HG03354 (cell line): Measurements from ENCODE around the gene PNMA6F.
A peak's percentile ranks its signal among the peaks of the same experiment; 100 is the strongest.
"Not testable (repeated sequence)": the region's sequence is repeated elsewhere in the genome, so short reads cannot be mapped to it uniquely, and the experiment has no call there.

Experiments used
- ATAC-seq: cut with Tn5 transposase; IDR thresholded peaks from one replicate; pipeline ENCODE4 v1.9.1; 2021; ENCODE audit warnings: mild to moderate bottlenecking; ENCODE audit not compliant: unreplicated experiment, poor library complexity, severe bottlenecking

Gene PNMA6F

DNA sequence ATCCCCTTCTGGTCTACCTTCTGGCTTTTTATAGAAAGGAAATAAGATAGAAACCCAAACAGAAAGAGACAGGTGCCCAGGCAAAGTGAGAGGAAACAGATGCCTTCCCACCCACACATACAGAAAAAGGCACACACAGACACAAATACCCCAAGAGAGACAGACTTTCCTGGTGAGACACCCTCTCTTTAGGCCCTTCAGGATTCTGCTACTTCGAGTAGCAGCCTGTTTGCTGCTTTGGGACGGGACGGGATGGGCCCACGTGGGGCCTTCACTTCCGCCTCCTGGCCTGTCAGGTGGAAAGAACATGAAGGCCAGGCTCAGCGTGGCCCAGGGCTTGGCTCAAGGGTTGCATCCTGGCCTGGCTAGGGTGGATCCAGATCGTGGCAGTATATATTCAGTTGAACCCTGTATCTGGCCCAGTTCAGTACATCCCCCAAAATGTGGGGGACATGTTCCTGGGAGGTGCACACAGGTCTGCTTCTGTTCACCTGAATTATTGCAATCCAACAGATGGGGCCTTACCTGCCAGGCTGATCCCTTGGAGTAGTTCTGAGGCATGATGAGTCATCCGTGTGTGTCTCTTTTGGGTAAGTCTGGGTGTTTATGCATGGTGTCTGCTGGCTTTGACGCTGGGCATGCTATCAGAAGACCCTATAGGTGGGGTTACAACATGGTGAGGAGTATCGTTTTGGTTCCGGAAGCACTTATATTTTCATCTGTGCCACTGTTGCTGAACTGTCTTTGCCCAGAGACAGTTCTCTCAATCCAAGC lies 14.7 kb upstream of the PNMA6F start:
- no peak for ATAC-seq

DNA sequence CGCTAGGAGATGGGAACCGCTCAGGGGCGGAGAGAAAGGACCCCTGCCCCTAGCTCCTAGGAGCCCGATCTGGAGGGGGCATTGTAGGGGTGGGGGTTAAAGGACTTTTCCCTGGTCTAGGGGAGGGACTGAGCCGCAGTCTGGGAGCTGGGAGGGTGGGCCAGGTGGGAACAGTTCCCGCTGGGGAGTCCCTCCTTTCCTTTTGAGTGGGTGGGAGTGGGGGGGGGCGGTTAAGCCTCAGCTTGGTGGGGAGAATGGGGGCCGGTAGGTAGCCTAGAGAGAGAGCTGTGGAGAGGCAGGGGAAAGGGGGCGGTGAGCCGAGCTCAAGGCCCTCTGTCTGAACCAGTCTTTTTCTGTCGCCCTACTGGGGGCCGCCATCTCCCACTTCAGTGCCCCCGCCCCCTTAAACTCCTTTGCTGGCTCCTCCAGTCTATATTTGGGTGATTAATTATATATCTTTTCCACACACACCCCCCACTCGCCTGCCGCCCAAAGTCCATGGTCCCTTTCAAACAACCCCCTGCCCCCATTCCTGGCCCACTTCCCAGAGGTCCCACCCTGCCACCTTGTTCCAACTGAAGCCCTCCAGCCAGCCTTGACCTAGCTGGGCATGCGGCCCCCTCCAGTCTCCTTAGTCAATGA lies 13.2 kb upstream of the PNMA6F start:
- ATAC-seq = no peak

DNA sequence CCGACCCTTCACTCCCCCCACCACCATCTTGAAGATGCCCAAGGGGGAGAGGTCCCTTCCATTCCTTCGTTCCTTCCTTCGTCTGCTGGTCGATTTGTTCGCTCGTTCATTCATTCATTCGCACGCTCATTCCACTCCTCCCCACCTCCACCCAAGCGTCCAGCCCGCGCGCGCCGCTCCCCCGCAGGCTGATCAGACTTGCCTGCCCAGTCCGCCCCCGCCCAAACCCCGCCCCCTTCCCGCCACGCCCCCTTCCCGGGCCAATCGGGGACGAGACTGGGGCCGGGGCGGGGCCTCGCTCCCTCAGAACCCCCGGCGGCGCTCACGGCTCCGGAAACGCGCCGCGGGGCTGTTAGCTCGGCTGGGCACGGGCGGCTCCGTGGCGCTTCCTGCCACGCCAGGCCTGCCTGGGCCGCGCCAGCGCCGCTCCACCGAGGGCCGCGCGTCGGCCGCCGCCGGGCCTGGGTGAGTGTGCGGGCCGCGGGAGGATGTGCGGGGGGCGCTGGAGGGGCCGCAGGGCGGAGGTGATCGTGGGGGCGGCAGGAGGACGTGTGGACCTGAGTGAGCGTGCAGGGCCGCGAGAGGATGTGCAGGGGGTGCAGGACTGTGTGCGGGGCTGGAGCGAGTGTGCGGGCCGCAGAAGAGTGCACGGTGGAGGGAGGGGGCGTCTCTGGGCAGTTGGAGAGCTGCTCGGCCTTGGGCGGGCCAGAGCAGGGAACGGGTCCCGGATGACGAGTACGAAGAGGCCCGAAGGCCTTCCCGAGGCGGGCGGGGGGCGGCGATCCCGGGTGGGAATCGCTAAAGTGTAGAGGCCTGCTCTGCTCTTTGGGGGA lies 12.5 kb upstream of the PNMA6F start, which contains the start of gene ZNF275:
Gene ZNF275, plus strand, starts transcription at position 333 of the 833 bp plus-strand sequence. CDS start 2,527 bp downstream, outside the sequence.
- ATAC-seq = peak; percentile 87

DNA sequence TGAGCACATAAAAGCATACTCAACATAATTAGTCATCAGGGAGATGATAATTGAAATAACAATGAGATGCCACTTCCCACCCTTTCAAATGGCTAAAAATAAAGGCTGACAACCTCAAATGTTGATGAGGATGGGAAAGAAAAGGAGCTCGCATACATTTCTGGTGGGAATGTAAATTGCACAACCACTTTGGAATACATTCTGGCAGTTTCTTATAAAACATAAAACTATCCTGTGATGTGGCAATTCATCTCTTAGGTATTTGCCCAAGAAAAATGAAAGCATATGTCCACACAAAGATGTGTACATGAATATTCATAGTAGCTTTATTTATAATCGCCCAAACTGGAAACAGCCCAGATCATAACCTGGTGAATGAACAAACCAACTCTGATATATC lies 11.7 kb upstream of the PNMA6F start:
- no peak for ATAC-seq

DNA sequence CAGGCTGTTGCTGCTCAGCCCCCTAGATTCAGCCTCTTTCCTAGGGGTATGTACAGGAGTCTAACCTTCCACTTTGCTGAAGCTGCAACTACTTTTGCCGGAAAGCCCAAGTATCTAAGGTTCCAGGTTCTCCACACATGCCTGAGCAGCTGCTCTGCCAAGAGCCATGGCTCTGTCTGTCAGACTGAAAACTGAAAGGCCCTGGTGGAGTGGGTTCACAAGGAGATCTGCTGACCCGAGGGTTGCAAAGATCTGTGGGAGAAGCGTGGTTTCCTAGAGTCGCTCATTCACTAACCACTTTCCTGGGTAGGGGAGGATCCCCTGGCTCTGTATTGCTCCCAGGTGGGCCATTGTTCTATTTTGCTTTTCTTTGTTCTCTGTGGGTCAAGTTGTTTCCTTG lies 6.0 kb upstream of the PNMA6F start:
- no peak for ATAC-seq

DNA sequence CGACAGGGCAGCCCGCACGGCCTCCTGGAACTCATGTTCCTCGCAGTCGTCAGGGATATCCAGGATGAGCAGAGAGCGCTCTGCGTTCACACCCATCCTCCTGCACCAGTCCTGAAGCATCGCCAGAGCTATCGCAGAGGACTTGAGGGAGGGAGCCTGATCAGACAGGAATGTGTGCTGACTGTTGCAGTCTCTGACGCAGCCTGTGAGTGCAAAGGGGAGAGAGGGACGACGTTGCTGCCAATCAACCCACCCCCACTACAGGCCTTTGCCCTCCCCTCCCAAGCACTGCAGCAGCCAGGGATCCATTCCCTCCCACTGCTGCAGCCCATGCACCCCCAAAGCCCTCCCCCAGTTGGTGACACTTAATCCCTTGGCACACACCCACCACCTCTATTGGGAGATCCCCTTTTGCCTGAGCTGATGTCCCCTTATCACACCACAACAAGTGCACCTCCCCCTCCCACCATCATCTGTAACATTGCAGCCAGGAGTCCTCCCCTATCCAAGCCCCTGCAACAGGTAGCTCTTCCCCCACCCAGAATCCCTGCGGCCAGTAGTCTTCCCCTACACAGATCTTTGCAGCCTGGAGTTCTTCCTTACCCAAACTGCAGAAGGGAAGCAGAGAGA lies 897 bp downstream of the PNMA6F start:
- no peak for ATAC-seq

DNA sequence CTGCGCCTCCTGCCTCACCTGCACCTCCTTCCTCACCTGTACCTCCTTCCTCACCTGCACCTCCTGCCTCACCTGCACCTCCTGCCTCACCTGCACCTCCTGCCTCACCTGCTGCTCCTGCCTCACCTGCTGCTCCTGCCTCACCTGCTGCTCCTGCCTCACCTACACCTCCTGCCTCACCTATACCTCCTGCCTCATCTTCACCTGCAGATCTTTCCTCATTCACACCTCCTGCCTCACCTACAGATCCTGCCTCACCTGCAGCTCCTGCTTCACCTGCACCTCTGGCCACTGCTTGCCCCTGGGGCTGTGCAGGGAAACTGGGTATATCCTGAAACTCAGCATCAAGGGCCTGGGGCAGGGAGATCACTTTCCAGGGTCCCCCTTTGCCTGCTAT lies 1.5 kb downstream of the PNMA6F start:
- ATAC-seq = not testable (repeated sequence)

DNA sequence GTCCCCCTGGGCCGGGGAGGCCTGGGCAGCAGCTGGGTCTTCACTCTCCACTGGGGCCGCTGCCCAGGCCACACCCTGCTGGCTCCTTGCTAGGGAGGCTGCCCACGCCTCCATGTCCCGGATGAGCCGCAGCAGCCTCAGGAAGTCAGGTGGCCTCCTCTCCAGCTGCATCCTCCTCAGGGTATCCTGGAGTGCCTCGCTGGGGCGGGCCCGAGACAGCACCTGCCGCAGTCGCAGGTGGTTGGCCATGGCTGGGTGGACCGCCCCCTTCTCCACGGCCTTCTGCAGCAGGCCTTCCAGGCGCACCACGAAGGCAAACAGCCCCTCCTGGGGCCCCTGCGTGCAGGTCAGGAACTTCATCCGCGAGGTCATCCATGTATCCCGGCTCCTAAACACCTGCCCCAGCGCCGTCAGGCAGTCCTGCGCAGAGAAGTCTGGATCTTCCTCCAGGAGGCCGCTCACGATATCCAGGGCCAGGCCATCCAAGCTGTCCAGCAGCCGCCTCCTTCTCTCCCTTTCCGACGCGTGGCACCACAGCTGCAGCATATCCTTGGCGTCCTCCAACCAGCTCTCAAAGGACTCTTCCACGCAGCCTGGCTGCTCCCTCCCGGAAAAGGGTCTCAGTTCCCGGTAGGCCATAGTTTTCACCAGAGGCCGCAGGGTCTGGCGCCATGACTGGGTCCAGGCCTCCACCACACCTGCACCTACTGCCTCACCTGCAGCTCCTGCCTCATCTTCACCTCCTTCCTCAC lies 2.1 kb downstream of the PNMA6F start:
- ATAC-seq = no peak

DNA sequence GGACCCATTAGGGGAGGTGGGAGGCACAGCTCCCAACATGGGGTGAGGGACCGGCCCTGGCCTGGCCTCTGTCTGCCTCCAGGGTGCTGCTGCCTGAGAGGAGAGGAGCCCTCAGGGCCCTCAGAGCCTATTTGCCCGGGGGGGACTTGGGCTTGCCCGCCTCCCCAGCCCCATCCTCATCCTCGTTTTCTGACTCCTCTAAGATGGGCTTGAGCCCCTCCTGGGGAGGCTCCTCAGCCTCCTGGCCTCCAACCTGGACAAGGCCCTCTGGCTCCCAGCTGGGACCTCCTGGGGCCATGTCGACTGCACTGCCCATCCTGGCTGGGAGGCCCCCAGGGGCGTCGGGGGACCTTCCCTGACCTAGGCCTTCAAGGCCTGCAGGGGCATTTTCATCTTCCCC lies 2.8 kb downstream of the PNMA6F start:
- ATAC-seq = no peak

DNA sequence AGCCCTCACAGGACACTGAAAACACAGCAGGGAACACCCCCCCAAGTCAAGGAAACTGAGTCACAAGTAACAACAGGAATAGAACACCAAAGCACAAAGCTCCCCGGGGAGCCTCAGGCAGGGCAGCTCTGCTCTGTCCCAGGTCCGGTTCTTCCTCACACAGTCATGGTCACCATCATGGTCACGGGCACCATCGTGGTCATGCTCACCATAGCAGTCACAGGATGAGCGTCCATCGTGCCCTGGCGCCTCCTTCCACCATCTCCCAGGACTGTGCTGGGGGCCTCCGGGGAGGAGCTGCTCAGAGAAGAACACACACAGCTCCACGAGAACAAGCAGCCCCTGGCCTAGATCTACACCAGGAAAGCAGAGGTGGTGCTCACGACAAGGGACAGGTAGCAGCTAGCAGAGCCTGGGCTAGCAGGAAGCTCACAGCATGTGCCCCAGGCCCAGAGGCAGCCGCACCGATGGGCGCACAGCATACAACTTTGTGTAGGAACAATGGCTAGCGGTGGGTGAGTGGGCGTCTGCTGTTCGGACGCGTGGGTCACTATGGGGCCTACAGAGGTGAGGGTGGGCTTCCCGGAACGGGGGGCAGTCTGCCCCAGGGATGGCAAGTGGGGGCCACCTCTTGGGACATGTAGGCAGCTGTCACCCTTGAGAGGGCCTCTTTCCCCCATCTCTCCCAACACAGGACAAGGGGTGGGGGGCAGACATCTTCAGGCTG lies 3.4 kb downstream of the PNMA6F start:
- ATAC-seq = no peak

DNA sequence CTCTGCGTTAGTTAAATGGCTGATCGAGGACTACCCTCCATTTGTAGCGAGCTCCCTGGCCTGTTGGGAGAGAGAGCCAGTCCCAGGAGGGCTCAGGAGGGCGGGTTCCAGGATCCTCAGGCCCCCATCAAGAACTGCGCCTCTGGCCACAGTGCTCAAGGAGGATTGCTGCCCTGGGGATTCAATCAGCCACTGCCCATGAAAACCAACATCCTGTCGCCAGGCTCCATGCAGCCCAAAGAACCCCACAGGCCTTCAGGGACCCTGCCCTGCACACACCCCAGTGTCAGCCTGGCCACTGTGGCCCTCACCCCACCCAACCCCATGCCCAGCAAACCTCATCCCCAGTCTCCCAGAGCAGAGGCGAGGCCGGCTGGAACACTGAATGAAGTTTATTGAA lies 4.3 kb downstream of the PNMA6F start:
- no peak for ATAC-seq

DNA sequence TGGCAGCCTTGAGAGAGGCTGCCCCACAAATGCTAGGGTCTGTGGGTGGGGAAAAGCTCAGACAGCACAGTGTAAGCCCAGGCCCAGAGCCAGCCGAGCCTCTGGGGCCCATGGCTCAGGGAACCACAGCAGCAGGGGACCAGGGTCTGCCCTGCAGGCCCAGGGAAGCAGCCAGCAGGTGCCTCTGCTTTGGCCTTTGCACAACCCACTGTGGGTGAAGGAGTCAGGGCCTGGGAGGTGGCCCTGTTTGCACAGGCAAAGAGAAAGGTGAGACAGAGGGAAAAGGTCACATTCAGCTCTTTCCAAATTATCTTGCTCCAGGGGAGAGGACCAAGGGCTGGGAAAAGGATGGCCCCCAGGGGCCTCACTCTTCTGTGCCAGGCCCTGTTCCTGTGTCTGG lies 8.7 kb downstream of the PNMA6F start:
- no peak for ATAC-seq

DNA sequence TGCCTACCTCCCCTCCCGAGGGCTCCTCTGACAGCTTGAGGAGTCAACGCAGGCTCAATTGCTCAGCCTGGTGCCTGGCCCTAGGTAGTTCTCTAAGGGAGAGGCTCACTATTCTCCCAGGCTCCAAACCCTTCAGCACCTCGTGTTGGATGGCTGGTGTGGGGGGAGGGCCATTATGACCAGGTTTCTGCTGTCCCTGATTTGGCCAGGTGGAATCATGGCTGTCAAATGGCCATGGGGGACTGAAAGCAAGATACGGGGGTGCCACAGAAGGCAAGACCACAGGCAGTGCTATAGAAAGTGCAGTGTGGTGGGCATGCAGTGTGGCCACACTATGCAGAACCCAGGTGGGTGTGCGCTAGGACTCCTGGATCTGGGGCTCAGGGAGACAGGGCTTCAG lies 9.5 kb downstream of the PNMA6F start:
- ATAC-seq = no peak

DNA sequence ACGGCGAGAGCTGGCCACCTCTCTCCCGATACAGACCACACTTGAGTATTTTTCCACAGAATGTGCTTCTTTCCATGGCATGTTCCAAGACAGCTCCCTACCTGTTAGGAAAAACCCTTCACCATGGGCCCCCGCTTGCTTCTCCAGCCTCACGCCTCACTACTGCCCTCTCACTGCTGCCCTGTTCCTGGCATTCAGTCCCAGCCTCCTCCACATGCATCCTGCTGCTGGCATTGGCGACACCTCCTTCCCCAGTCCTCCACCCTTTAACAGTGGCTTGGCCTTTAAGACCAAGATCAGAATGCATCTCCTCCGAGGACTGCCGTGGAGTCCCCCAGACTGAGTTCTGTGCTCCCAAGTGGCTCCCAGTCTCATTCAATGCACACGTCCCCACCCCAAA lies 10.7 kb downstream of the PNMA6F start:
- no peak for ATAC-seq

DNA sequence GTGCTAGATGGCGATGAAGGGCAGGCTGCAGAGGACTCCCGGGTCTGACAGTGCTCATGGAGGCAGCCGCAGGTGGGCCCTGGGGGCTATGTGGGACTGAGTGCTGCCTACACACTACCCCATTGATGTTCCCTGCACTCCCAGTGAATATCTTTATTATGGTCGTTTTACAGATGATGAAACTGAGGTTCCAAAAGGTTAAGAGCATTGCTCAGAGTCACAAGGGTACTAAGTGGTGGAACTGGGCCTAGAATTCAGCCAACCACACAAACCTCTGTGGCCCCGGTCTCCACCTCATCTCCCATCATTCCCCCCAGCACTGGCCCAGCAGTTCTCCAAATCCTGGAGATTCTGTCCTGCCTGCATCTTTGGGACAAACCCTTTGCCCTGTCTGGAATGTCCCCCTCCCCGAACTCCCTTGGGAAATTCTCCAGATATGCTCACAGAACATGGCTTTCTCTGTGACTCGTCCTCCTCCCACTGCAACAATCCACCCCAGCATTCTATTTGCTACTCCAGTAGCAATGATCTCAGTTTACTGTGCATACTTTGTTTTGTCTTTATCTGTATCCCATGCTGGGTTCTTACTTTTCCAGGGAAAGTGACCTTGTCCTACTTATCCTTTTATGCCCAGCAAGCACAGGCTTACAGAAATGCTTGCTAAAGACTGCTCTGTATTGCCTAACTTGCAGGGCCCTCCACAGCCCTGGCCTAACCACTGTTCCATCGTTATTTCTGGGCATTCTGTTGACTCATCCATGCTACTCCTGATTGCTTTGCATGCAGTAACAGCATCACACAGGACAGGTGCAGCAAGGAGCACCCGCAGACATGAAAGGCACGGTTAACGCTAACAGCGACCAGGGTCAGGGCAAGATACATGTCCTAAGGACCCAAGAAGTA lies 14.0 kb downstream of the PNMA6F start:
- no peak for ATAC-seq

DNA sequence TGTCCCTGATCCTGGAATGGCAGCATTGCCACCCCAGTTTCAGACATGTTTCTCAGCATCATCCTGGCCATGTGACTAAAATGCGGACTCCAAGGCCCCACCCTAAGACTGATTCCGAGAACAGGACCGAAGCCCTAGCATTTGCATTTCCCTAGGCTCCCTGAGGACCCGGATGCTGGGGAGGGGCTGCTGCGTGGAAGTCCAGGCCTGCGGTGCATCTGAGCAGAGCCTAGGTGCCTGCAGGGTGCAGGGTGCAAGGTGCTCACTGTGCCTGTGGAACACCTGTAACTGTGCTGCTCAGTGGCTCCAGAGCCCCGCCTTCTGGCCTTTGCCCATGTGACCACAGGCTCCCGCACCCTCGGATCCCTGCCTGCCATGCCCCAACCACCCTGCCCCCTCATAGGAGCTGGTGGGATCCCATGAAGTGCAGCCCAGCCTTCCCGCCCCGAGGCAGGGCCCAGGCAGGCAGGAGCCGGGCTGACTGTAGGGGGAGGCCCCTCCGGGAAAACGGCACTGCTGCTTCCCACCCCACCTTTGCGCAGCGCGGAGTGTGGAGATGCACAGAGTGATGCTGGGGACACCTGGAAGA lies 14.9 kb downstream of the PNMA6F start:
- ATAC-seq = no peak

DNA sequence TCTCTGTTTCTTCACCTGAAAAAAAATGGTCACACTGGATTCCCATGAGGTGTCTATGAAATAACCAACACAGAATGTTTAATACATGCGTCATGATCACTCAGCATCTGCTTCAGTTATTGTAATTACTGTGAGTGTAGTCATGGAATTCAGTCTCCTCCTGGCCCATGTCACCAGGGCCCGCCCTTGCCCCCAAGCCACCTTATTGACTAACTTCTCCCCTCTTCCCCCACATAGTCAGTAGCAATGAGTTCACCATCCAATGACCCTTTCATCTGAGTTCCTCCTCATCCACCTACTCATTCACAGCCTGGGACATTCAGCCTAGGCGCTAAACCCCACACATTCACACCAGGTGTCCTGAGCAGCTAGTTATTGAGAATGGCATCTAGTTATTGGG lies 15.6 kb downstream of the PNMA6F start:
- ATAC-seq = no peak
